Common myeloid progenitor, CD34-positive (primary cell): ENCODE measurements around the gene SHLD2.
"Not testable (repeated sequence)": the region's sequence is repeated elsewhere in the genome, so short reads cannot be mapped to it uniquely, and the experiment has no call there.

Experiments used
- CTCF ChIA-PET: fragments of 350-600 bp; sonication (Branson Sonifier 250); formaldehyde crosslinking; loops from one replicate; lab custom pipeline; 2021; ENCODE audit warnings: antibody characterized with exemption; lab: Charles Lee
- POLR2A ChIA-PET: fragments of 350-600 bp; sonication (Branson Sonifier 250); formaldehyde crosslinking; loops from one replicate; lab custom pipeline; 2021; ENCODE audit warnings: antibody characterized with exemption; lab: Charles Lee
- DNase-seq, 3 donors: peaks; one replicate each; pipeline versions ENCODE4 v3.0.0 to v3.0.0-alpha.2; 2013
- H3K27ac ChIP-seq, 2 experiments: 1 replicate in 1 of 2; 2 replicates in 1 of 2; pipeline ENCODE4 v1.7.0; 2013; ENCODE audit warnings: inconsistent platforms in 2 of 2, low read length in 2 of 2, mild to moderate bottlenecking in 2 of 2, low read depth in 1 of 2, moderate library complexity in 1 of 2; ENCODE audit not compliant: severe bottlenecking in 2 of 2, insufficient read depth in 1 of 2, poor library complexity in 1 of 2
- H3K27me3 ChIP-seq, 5 experiments: replicated peaks in 2 of 5; 1 replicate in 3 of 5; 2 replicates in 2 of 5; pipeline versions ENCODE4 v1.6.1 to v1.7.0; 2013; ENCODE audit warnings: low read length in 4 of 5, mild to moderate bottlenecking in 2 of 5, moderate library complexity in 2 of 5, inconsistent platforms in 1 of 5; ENCODE audit not compliant: insufficient read depth in 5 of 5, control insufficient read depth in 4 of 5
- H3K36me3 ChIP-seq, 4 experiments: 1 replicate in 2 of 4; 2 replicates in 2 of 4; pipeline versions ENCODE4 v1.6.1 to v1.7.0; 2013; ENCODE audit warnings: low read length in 3 of 4, control low read depth in 1 of 4, mild to moderate bottlenecking in 1 of 4; ENCODE audit not compliant: control insufficient read depth in 4 of 4, insufficient read depth in 4 of 4
- H3K4me1 ChIP-seq, 4 experiments: 1 replicate in 3 of 4; 2 replicates in 1 of 4; pipeline versions ENCODE4 v1.6.1 to v1.7.1; 2013; ENCODE audit warnings: low read length in 3 of 4, mild to moderate bottlenecking in 3 of 4, control low read depth in 1 of 4, inconsistent platforms in 1 of 4, moderate library complexity in 1 of 4; ENCODE audit not compliant: control insufficient read depth in 4 of 4, insufficient read depth in 4 of 4; ENCODE audit errors: control extremely low read depth in 1 of 4
- H3K4me3 ChIP-seq, 7 experiments: 1 replicate in 4 of 7; 2 replicates in 3 of 7; pipeline versions ENCODE4 v1.5.1 to v1.7.0; 2013; ENCODE audit warnings: mild to moderate bottlenecking in 7 of 7, low read length in 6 of 7, moderate library complexity in 6 of 7, inconsistent platforms in 2 of 7, low read depth in 2 of 7, control low read depth in 1 of 7; ENCODE audit not compliant: insufficient read depth in 4 of 7, control insufficient read depth in 1 of 7; ENCODE audit errors: extremely low read depth in 1 of 7
- H3K9me3 ChIP-seq, 5 experiments: 1 replicate in 4 of 5; 2 replicates in 1 of 5; pipeline versions ENCODE4 v1.6.1 to v1.7.1; 2013; ENCODE audit warnings: low read length in 4 of 5, mild to moderate bottlenecking in 2 of 5, inconsistent platforms in 1 of 5, low read depth in 1 of 5, moderate library complexity in 1 of 5; ENCODE audit not compliant: control insufficient read depth in 4 of 5, insufficient read depth in 2 of 5; ENCODE audit errors: control extremely low read depth in 1 of 5
- WGBS: methylation state at CpG from one replicate; pipeline ENCODE4 v1.1.5; 2013; ENCODE audit not compliant: insufficient coverage; 5-methylcytosine and 5-hydroxymethylcytosine counted together

The SHLD2 gene

DNA sequence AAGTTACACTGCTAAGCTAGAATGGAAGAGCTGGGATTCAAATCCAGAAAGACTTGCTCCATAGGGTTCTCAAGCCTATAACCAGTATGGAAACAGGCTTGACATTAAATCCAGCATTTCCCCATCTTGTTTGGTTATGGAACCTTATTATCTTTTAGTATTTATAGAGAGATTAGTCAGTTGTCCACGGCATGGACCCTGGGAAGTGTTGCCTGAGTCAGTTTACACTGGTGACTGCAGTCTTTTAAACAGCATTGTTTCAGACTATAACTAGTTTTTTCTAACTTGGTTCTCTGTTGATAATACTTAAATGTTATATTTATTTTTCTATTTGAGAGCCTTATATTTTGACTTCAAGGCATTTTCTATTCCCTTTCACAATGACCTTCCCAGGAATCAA lies 23.1 kb downstream of the SHLD2 start:
- H3K4me1 ChIP-seq, H3K4me3 ChIP-seq, DNase-seq, H3K27ac ChIP-seq, H3K27me3 ChIP-seq, H3K9me3 ChIP-seq, POLR2A ChIA-PET, H3K36me3 ChIP-seq, CTCF ChIA-PET: not testable (repeated sequence)
- WGBS, result no CpG with 5 or more reads among the region's 1 CpG

DNA sequence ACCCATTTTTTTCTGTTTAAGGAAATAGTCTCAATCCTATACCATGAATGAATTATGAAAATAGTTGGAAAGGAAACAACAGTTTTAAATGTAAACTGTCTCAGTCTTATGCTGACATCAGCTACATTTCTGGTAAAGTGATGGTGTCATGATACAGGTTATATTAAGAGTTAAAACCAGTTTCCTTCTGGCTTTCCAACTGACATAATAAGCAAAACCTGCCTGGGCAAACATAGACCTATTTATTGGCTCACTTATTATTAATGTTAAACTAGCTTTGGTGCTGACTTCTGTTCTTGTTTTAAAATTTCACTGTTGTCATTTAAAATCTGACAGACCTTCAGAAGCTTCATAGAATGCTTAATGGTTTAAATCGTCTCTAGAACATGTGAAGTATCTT lies 24.0 kb downstream of the SHLD2 start:
- DNase-seq, POLR2A ChIA-PET, H3K4me1 ChIP-seq, H3K36me3 ChIP-seq, CTCF ChIA-PET, H3K9me3 ChIP-seq, H3K4me3 ChIP-seq, H3K27ac ChIP-seq, H3K27me3 ChIP-seq: not testable (repeated sequence)
- WGBS, result no CpG with 5 or more reads among the region's 1 CpG

DNA sequence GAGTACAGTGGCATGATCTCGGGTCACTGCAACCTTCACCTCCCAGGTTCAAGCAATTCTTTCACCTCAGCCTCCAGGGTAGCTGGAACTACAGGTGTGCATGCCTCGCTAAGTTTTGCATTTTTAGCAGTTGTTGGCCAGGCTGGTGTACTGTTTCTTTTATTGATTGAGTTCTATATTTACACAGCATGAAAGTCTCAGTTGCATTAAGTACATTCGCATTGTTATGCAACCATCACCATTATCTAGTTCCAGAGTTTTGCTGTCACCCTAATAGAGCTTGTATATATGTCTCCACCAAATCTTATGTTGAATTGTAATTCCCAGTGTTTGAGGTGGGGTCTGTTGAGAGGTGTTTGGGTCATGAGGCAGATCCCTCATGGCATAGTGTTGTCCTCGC lies 28.3 kb downstream of the SHLD2 start:
- H3K27ac ChIP-seq, H3K4me1 ChIP-seq, H3K4me3 ChIP-seq, CTCF ChIA-PET, H3K9me3 ChIP-seq, DNase-seq, POLR2A ChIA-PET, H3K27me3 ChIP-seq, H3K36me3 ChIP-seq: not testable (repeated sequence)
- WGBS, result no CpG with 5 or more reads among the region's 4 CpGs

DNA sequence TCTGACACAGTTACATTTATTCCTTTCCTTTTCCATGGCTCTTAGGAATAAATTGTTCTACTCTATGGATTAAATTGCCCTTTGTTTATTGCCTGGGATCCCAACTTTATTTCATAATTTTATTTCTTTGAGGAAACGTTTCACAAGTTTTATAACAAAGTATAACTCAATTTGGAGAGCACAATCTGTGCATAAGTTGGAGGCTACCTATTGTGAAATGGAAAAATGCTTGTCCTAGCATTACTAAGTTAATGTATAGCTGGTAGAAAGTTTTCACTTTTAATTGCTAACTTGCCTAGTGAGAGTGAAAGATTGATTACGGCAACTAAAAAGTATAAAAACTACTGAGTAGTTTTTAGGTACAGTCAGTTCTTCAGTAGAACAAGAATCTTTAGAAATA lies 32.0 kb downstream of the SHLD2 start:
- H3K27me3 ChIP-seq, POLR2A ChIA-PET, H3K9me3 ChIP-seq, H3K4me3 ChIP-seq, H3K4me1 ChIP-seq, H3K27ac ChIP-seq, DNase-seq, CTCF ChIA-PET, H3K36me3 ChIP-seq: not testable (repeated sequence)
- WGBS, result no CpG with 5 or more reads among the region's 2 CpGs

DNA sequence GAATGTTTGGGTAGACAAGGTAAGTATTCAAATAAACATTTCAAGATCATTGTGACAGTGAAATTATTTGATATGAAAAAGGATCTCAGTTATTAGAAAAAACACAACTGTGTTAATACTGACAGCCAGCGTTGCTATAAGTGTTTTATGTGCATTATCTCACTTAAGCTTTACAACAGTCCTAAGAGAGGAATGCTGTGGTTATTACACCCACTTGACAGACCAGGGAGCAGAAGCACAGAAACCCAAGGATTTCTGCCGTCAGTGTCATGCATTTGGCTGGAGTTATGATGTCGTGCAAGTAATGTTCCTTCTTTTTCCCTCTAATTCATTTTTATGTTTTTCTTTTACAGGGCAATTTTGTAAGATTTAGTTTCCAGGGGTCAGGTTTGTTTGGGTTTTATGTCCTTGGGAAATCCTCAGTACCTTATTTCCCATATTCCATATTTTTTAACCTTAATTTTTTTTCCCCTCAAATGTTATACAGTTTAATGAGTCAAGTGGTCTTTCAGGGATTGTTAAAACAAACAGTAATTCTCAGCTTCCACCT lies 32.7 kb downstream of the SHLD2 start:
- H3K27me3 ChIP-seq, H3K36me3 ChIP-seq, CTCF ChIA-PET, H3K9me3 ChIP-seq, H3K27ac ChIP-seq, H3K4me3 ChIP-seq, H3K4me1 ChIP-seq, POLR2A ChIA-PET, DNase-seq: not testable (repeated sequence)
- WGBS, result no CpG with 5 or more reads among the region's 3 CpGs

DNA sequence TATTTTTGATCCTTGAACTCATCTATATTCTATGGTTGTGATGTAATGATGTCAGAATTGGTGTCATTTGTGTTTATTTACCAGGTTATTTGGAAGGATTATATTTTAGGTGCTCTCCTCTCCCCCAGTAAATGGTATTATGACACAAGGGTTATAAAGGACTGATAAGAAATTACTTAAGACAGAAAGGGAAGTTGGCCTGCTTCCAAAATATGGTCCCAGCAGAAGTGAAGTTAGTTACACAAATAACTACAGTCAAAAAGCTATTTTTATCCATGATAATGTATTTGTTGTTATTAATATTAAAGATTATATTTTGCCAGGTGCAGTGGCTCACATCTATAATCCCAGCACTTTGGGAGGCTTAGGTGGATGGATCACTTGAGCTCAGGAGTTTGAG lies 37.2 kb downstream of the SHLD2 start:
- H3K27ac ChIP-seq, H3K4me3 ChIP-seq, POLR2A ChIA-PET, H3K27me3 ChIP-seq, H3K36me3 ChIP-seq, H3K9me3 ChIP-seq, CTCF ChIA-PET, H3K4me1 ChIP-seq: not testable (repeated sequence)
- peak; percentile 78 to 91 (median 91) for DNase-seq

DNA sequence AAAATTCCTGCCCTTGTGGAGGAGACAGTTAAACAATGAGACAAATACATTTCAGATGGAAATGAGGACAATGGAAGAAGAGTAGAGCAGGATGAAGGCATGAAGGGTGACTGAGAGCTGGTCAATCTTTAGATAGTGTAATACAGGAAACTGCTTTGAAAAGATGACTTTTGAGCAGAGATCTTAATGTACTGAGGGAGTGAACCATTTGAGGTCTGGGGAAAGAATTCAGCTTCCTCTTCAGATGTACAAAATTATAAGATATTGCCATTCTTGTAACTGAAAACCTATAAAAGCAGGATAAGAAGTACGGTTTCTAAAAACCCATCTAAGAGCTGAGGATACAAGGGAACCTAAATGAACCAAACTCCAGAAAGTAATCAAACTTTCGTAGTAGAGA lies 38.9 kb downstream of the SHLD2 start:
- DNase-seq, result peak in 2 of 3 donors; percentile 10 to 16
- H3K36me3 ChIP-seq, H3K27ac ChIP-seq, H3K27me3 ChIP-seq, H3K4me3 ChIP-seq, H3K9me3 ChIP-seq, POLR2A ChIA-PET, CTCF ChIA-PET, H3K4me1 ChIP-seq: not testable (repeated sequence)
- WGBS, result no CpG with 5 or more reads among the region's 2 CpGs
